GM19468 (cell line): ENCODE results near the gene CACNG5.

Experiments
- ATAC-seq: cut with Tn5 transposase; IDR thresholded peaks from one replicate; pipeline ENCODE4 v1.9.1; 2021; ENCODE audit warnings: mild to moderate bottlenecking, moderate library complexity, moderate number of reproducible peaks; ENCODE audit not compliant: unreplicated experiment; ENCODE audit errors: extremely low read depth

Gene CACNG5

GRCh38 chr17:66834919-66835454 is at the start of gene CACNG5:
Gene CACNG5 (plus strand): TSS chr17:66835117. CDS start chr17:66877333, 42,216 bp downstream.
- ATAC-seq, result no peak

GRCh38 chr17:66786107-66786506 is 48.8 kb upstream of the CACNG5 start:
- no peak for ATAC-seq

- ATAC-seq, result no peak
Observed at GRCh38 chr17:66787914-66788313, 47.0 kb upstream of the CACNG5 start.

- no peak for ATAC-seq
Observed at GRCh38 chr17:66789093-66789492, 45.8 kb upstream of the CACNG5 start.

- no peak for ATAC-seq
Observed at GRCh38 chr17:66789961-66790437, 44.9 kb upstream of the CACNG5 start.

GRCh38 chr17:66790501-66791061 is 44.3 kb upstream of the CACNG5 start:
- no peak for ATAC-seq

- no peak for ATAC-seq
Observed at GRCh38 chr17:66791347-66791746, 43.6 kb upstream of the CACNG5 start.

GRCh38 chr17:66793814-66794213 is 41.1 kb upstream of the CACNG5 start:
- ATAC-seq, result no peak

- no peak for ATAC-seq
Observed at GRCh38 chr17:66795486-66795885, 39.4 kb upstream of the CACNG5 start.

- ATAC-seq, result no peak
Observed at GRCh38 chr17:66799849-66800537, 34.9 kb upstream of the CACNG5 start.

- no peak for ATAC-seq
Observed at GRCh38 chr17:66803474-66803951, 31.4 kb upstream of the CACNG5 start.

- ATAC-seq, result no peak
Observed at GRCh38 chr17:66805567-66805966, 29.4 kb upstream of the CACNG5 start.

GRCh38 chr17:66807182-66807581 is 27.7 kb upstream of the CACNG5 start:
- ATAC-seq, result no peak

- no peak for ATAC-seq
Observed at GRCh38 chr17:66809408-66809807, 25.5 kb upstream of the CACNG5 start.

- ATAC-seq, result no peak
Observed at GRCh38 chr17:66810951-66811682, 23.8 kb upstream of the CACNG5 start.

GRCh38 chr17:66811683-66812054 is 23.2 kb upstream of the CACNG5 start:
- ATAC-seq, result no peak

GRCh38 chr17:66812571-66812970 is 22.3 kb upstream of the CACNG5 start:
- no peak for ATAC-seq

GRCh38 chr17:66813296-66813695 is 21.6 kb upstream of the CACNG5 start:
- ATAC-seq, result no peak

GRCh38 chr17:66814026-66814425 is 20.9 kb upstream of the CACNG5 start:
- ATAC-seq, result no peak

GRCh38 chr17:66814570-66814969 is 20.3 kb upstream of the CACNG5 start:
- ATAC-seq, result no peak

- ATAC-seq, result no peak
Observed at GRCh38 chr17:66817750-66818149, 17.2 kb upstream of the CACNG5 start.
